HG02571 (cell line): Measurements from ENCODE around the gene NFIC.
"Not testable (repeated sequence)": the region's sequence is repeated elsewhere in the genome, so short reads cannot be mapped to it uniquely, and the experiment has no call there.

Source experiments
- ATAC-seq: cut with Tn5 transposase; IDR thresholded peaks from one replicate; pipeline ENCODE4 v1.9.1; 2021; ENCODE audit warnings: mild to moderate bottlenecking, moderate library complexity; ENCODE audit not compliant: unreplicated experiment

Gene NFIC

GRCh38 chr19:3396881-3397265 is 30.5 kb downstream of the NFIC start:
- ATAC-seq: no peak

GRCh38 chr19:3397266-3398022 is 31.1 kb downstream of the NFIC start:
- no peak for ATAC-seq

GRCh38 chr19:3398114-3398899 is 31.9 kb downstream of the NFIC start:
- no peak for ATAC-seq

GRCh38 chr19:3398900-3399278 is 32.5 kb downstream of the NFIC start:
- ATAC-seq: no peak

- not testable (repeated sequence) for ATAC-seq
These were observed 32.9 kb downstream of the NFIC start for GRCh38 chr19:3399311-3399710.

GRCh38 chr19:3401004-3401768 is 34.8 kb downstream of the NFIC start:
- no peak for ATAC-seq

- ATAC-seq: no peak
These were observed 36.5 kb downstream of the NFIC start for GRCh38 chr19:3402631-3403443.

GRCh38 chr19:3403489-3404323 is 37.3 kb downstream of the NFIC start:
- no peak for ATAC-seq

- ATAC-seq: no peak
These were observed 38.2 kb downstream of the NFIC start for GRCh38 chr19:3404324-3405260.

GRCh38 chr19:3405261-3405653 is 38.9 kb downstream of the NFIC start:
- ATAC-seq: no peak

GRCh38 chr19:3406571-3407111 is 40.3 kb downstream of the NFIC start:
- ATAC-seq: no peak

GRCh38 chr19:3407556-3408516 is 41.5 kb downstream of the NFIC start:
- ATAC-seq: no peak

GRCh38 chr19:3408996-3409345 is 42.6 kb downstream of the NFIC start:
- no peak for ATAC-seq

GRCh38 chr19:3409346-3410064 is 43.1 kb downstream of the NFIC start:
- ATAC-seq: no peak

GRCh38 chr19:3411636-3412035 is 45.3 kb downstream of the NFIC start:
- ATAC-seq: no peak

- no peak for ATAC-seq
These were observed 45.7 kb downstream of the NFIC start for GRCh38 chr19:3412066-3412465.

- no peak for ATAC-seq
These were observed 47.5 kb downstream of the NFIC start for GRCh38 chr19:3413796-3414327.
